Sigmoid colon (tissue), 7 donors: ENCODE measurements around the gene ANP32E. TPM values are rescaled to one million over a fixed set of nuclear protein-coding genes. Genes with fewer than 3 reads are reported as not detected.
A peak's percentile ranks its signal among the peaks of the same experiment; 100 is the strongest.
"Not testable (repeated sequence)": the region's sequence is repeated elsewhere in the genome, so short reads cannot be mapped to it uniquely, and the experiment has no call there.

Source experiments
- DNase-seq: peaks from one replicate; pipeline ENCODE4 v3.0.0-alpha.2; 2019
- H3K27ac ChIP-seq, 4 donors: fragments of 200-600 bp; sonication (generic); one replicate each; pipeline ENCODE4 v1.5.1; 2016 to 2019; ENCODE audit warnings: mild to moderate bottlenecking in 1 of 4
- H3K27me3 ChIP-seq, 3 donors: fragments of 200-600 bp; sonication (generic); one replicate each; pipeline ENCODE4 v1.5.1; 2019; ENCODE audit warnings: mild to moderate bottlenecking in 1 of 3
- H3K36me3 ChIP-seq, 4 donors: fragments of 200-600 bp; sonication (generic); one replicate each; pipeline ENCODE4 v1.5.1; 2016 to 2019
- H3K4me1 ChIP-seq, 4 donors: fragments of 200-600 bp; sonication (generic); one replicate each; pipeline ENCODE4 v1.5.1; 2017 to 2019
- H3K4me3 ChIP-seq, 4 donors: fragments of 200-600 bp; sonication (generic); one replicate each; pipeline ENCODE4 v1.5.1; 2017 to 2019; ENCODE audit warnings: mild to moderate bottlenecking in 2 of 4, moderate library complexity in 1 of 4
- H3K9me3 ChIP-seq, 4 donors: fragments of 200-600 bp in 3 of 4; sonication (generic) in 3 of 4; one replicate each; pipeline versions ENCODE4 v1.5.1 to v1.6.1; 2013 to 2019
- EP300 ChIP-seq, 4 donors: sonication (generic); formaldehyde crosslinking; IDR thresholded peaks; one replicate each; pipeline ENCODE4 v1.6.1; 2017; ENCODE audit warnings: antibody characterized with exemption in 4 of 4
- POLR2A ChIP-seq, 2 donors: fragments of 450-650 bp; IDR thresholded peaks; one replicate each; pipeline ENCODE4 v1.6.1; 2016; ENCODE audit warnings: antibody characterized with exemption in 2 of 2, mild to moderate bottlenecking in 2 of 2, moderate library complexity in 2 of 2
- POLR2AphosphoS5 ChIP-seq, 4 donors: sonication (generic); formaldehyde crosslinking; IDR thresholded peaks; one replicate each; pipeline ENCODE4 v1.6.1; 2017; ENCODE audit warnings: antibody characterized with exemption in 4 of 4
- WGBS, 2 donors: extraction: QIAGEN DNeasy Blood & Tissue Kit; methylation state at CpG; one replicate each; pipeline ENCODE4 v1.1.7; 2013; 5-methylcytosine and 5-hydroxymethylcytosine counted together
- intact Hi-C: fragments of 100-400 bp; cut with DNase I; formaldehyde crosslinking; loops from one replicate; pipeline ENCODE4 v1.15.1; 2023
- polyA plus RNA-seq, 3 donors: library from polyadenylated mRNA; stranded (reverse); fragments of 200-250 nt; gene quantifications; one replicate each; pipeline ENCODE4 v1.2.3, GENCODE V29; 2013
- total RNA-seq, 4 donors: library from RNA; depleted of rRNA; stranded (reverse); fragments of >200 nt; gene quantifications; one replicate each; pipeline ENCODE4 v1.1.0, GENCODE V29; 2016
- TF ChIP-seq, protein P1 (sequence below), 4 experiments: fragments of 450-650 bp in 3 of 4; fragments of 200-600 bp in 1 of 4; IDR thresholded peaks; one replicate each; pipeline ENCODE4 v1.5.1; 2016 to 2019; ENCODE audit warnings: antibody characterized with exemption in 4 of 4, mild to moderate bottlenecking in 3 of 4, moderate library complexity in 2 of 4
- donor health status: healthy with polysubstance abuse.
- donor health status: Bipolar disorder and iron deficiency.
- donor health status: healthy.

Gene ANP32E
- total and polyA plus RNA-seq, 7 donors, result 11.4 to 32.6 (median 16.3) TPM

DNA sequence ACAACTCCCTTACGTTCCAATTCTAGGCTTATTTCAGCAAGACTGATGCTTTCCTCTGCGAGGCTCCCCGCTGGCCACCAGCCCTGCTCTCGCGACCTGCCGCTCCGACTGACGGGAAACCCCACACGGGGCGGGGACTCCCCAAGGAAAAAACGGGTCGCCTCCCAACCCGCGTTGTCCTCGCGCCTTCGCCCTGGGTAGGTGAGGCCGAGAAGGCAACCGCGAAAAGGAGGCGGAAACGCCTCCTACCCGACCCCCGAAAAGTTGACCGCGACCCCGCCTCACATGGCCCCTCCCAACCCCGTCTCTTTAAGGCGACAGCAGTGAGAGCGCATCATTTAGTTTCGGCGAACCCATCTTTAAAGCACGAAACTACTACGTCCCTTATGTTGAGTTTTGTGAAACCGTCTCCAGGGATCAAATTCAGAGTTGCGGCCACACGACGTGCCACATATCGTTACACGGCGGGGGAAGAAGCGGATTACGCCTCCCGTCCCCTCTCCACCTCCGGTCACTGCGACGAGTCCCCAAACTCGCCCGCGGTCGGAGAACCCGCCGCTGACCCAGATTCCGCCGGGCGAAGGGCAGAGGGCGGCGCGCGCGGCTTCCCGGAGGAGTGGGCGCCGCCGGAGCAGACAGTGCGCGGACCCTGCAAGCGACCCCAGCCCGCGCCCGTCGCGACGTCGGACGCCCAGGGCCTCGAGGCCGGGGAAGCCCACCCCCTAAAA lies 1.2 kb downstream of the ANP32E start:
- TF ChIP-seq POLR2A (IDR thresholded peaks at IDR 0.05) (peak; percentile 79 to 81), POLR2AphosphoS5 (IDR thresholded peaks at IDR 0.05) (peak; percentile 88 to 95 (median 92)), EP300 (IDR thresholded peaks at IDR 0.05) (peak in 1 of 4 donors; percentile 32)
- TF ChIP-seq, protein P1, sequence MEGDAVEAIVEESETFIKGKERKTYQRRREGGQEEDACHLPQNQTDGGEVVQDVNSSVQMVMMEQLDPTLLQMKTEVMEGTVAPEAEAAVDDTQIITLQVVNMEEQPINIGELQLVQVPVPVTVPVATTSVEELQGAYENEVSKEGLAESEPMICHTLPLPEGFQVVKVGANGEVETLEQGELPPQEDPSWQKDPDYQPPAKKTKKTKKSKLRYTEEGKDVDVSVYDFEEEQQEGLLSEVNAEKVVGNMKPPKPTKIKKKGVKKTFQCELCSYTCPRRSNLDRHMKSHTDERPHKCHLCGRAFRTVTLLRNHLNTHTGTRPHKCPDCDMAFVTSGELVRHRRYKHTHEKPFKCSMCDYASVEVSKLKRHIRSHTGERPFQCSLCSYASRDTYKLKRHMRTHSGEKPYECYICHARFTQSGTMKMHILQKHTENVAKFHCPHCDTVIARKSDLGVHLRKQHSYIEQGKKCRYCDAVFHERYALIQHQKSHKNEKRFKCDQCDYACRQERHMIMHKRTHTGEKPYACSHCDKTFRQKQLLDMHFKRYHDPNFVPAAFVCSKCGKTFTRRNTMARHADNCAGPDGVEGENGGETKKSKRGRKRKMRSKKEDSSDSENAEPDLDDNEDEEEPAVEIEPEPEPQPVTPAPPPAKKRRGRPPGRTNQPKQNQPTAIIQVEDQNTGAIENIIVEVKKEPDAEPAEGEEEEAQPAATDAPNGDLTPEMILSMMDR (IDR thresholded peaks at IDR 0.05), result no peak
- 0% methylated on average over 78 of the region's 78 CpGs for WGBS, 2 donors
- peaks cover 0 to 20% (median 13%) of the 10 kb centered on the region in 4 donors for H3K4me1 ChIP-seq
- no peaks in the 10 kb centered on the region for H3K9me3 ChIP-seq
- peaks cover 0 to 8% (median 0%) of the 10 kb centered on the region in 4 donors for H3K36me3 ChIP-seq
- peak overlapping the region; percentile 98 to 99 (median 99) for H3K27ac ChIP-seq
- peak overlapping the region; percentile 80 to 96 (median 88) for H3K4me3 ChIP-seq
- no peaks in the 10 kb centered on the region for H3K27me3 ChIP-seq
- DNase-seq, result peak; percentile 95
- intact Hi-C loops, result no loop called here

DNA sequence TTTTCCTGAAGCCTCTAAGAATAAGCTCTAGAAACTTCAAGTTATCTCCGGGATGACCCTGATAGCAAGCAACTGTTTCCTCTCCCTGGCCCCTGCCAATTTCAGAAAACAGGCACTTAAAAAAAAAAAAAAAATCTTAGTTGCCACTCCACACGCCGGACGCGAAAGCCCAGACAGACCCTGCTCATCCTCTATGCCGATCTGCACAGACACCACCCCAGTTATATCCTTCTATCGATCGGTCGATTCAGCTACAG lies 1.7 kb downstream of the ANP32E start:
- Histone ChIP-seq H3K9me3 (no peaks in the 10 kb centered on the region), H3K27ac (peak overlapping the region; percentile 98 to 99 (median 99)), H3K36me3 (peaks cover 0 to 13% (median 0%) of the 10 kb centered on the region in 4 donors), H3K4me1 (peaks cover 0 to 20% (median 13%) of the 10 kb centered on the region in 4 donors), H3K4me3 (peak overlapping the region; percentile 80 to 96 (median 88)), H3K27me3 (no peaks in the 10 kb centered on the region)
- no peak for TF ChIP-seq POLR2A (IDR thresholded peaks at IDR 0.05)
- no peak for TF ChIP-seq POLR2AphosphoS5 (IDR thresholded peaks at IDR 0.05)
- no peak for TF ChIP-seq EP300 (IDR thresholded peaks at IDR 0.05)
- TF ChIP-seq, protein P1 (IDR thresholded peaks at IDR 0.05), result no peak
- intact Hi-C loops, result no loop called here
- DNase-seq, result no peak
- WGBS, 2 donors, result 0% methylated on average over 9 of the region's 9 CpGs

DNA sequence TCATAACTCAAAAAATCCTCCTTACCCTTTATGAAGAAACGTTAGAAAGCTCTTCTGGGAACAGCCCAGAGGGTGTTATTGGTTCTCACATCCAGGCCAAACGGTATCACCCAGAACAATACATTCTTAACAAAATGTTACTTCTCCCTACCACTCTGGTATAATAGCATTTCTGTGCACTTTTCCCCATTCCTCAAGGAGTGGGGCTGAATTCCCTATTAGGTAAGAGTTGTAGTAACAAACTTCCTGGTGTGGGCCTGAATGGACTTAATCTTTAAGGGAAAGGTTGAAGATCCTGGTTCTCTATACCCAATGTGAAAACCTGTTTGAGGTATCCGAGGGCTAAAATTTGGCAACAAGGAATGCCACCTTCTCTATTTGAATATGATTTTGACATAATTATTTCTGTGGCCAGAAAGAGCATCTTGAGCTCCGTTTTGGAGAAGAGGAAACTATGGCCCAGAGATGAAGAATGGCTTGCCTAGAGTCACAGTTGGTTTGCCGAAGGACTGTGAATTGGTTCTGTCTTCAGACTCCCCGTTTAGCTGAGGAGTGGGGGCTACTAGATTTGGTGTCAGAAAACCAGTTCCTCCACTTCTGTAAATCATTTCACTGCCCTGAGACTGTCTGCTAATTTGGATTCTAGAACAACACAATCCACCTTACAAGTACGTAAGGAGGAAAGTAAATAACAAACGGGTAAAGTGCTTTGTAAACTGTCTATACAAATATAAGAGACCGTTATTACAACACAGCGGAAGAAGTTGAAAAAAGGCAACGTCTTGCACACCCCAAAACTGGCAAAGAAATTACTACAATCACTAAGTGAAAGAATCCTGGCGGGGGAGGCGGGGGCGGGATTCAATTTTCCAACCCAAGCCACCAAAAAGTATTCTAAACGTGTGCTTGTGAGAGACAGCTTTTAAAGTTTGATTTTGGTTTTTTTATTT lies 2.3 kb downstream of the ANP32E start:
- Histone ChIP-seq H3K27ac (peak overlapping the region; percentile 98 to 99 (median 99)), H3K27me3 (no peaks in the 10 kb centered on the region), H3K36me3 (peaks cover 0 to 19% (median 0%) of the 10 kb centered on the region in 4 donors), H3K4me1 (peaks cover 0 to 20% (median 13%) of the 10 kb centered on the region in 4 donors), H3K9me3 (no peaks in the 10 kb centered on the region), H3K4me3 (peak overlapping the region; percentile 80 to 96 (median 88))
- 9 to 17% methylated on average over 15 of the region's 15 CpGs for WGBS, 2 donors
- TF ChIP-seq EP300 (IDR thresholded peaks at IDR 0.05), result no peak
- TF ChIP-seq POLR2A (IDR thresholded peaks at IDR 0.05), result no peak
- no peak for TF ChIP-seq POLR2AphosphoS5 (IDR thresholded peaks at IDR 0.05)
- TF ChIP-seq, protein P1 (IDR thresholded peaks at IDR 0.05), result no peak
- intact Hi-C loops, result loop anchor here (1.0 kb wide), 1 partner anchor 85 kb away; no protein-coding TSS in a partner anchor
- DNase-seq, result no peak

DNA sequence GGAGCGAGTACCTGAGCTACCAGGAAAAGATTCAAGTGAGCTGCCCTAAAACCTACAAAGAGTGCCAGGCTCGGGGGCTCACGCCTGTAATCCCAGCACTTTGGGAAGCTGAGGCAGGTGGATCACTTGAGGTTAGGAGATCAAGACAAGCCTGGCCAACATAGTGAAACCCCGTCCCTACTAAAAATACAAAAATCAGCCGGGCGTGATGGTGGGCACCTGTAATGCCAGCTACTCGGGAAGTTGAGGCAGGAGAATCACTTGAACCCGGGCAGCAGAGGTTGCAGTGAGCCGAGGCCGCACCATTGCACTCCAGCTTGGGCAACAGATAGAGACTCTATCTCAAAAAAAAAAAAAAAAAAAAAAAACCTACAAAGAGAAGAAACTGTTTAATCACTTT lies 3.0 kb downstream of the ANP32E start:
- H3K27ac ChIP-seq, result peak overlapping the region in 3 of 4 donors; percentile 98 to 99 (median 99)
- WGBS, 2 donors, result 91 to 93% methylated on average over 10 of the region's 10 CpGs
- H3K27me3 ChIP-seq, H3K4me3 ChIP-seq, H3K9me3 ChIP-seq, DNase-seq: not testable (repeated sequence)
- peaks cover 0 to 20% (median 13%) of the 10 kb centered on the region in 4 donors for H3K4me1 ChIP-seq
- intact Hi-C loops, result loop anchor here (1.0 kb wide), 1 partner anchor 85 kb away; no protein-coding TSS in a partner anchor
- H3K36me3 ChIP-seq, result peaks cover 0 to 25% (median 0%) of the 10 kb centered on the region in 4 donors

DNA sequence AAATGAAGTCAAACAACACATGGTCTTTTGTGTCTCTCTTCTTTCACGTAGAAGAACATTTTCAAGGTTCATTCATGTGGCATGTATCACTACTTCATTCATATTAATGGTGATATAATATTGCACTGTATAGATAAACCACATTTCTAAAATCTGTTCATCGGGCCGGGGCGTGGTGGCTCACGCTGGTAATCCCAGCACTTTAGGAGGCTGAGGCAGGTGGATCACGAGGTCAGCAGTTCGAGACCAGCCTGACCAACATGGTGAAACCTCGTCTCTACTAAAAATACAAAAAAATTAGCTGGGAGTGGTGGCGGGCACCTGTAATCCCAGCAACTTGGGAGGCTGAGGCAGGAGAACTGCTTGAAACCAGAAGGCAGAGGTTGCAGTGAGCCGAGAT lies 7.7 kb downstream of the ANP32E start:
- 97% methylated on average over 10 of the region's 10 CpGs for WGBS, 2 donors
- H3K36me3 ChIP-seq, result peaks cover 0 to 68% (median 12%) of the 10 kb centered on the region in 4 donors
- H3K27me3 ChIP-seq, H3K9me3 ChIP-seq, H3K4me3 ChIP-seq, intact Hi-C loops, H3K4me1 ChIP-seq, DNase-seq, H3K27ac ChIP-seq: not testable (repeated sequence)
